PC-3 (cell line): ENCODE data around the gene PKNOX1.
"Not testable (repeated sequence)": the region's sequence is repeated elsewhere in the genome, so short reads cannot be mapped to it uniquely, and the experiment has no call there.

Experiments
- CTCF ChIP-seq: fragments of 300-600 bp; sonication (generic); conservative IDR thresholded peaks from 2 replicates; pipeline ENCODE4 v1.5.1; 2017; ENCODE audit warnings: antibody characterized with exemption, low read depth, mild to moderate bottlenecking, low read length
- EZH2 ChIP-seq: fragments of 300-600 bp; sonication (generic); IDR thresholded peaks from one replicate; pipeline ENCODE4 v1.6.1; 2017; ENCODE audit warnings: antibody characterized with exemption, mild to moderate bottlenecking, low read length; ENCODE audit not compliant: unreplicated experiment
- EZH2phosphoT487 ChIP-seq: fragments of 300-600 bp; sonication (generic); IDR thresholded peaks from 2 replicates; pipeline ENCODE4 v1.6.1; 2018; ENCODE audit warnings: mild to moderate bottlenecking, antibody characterized with exemption, low read length, borderline replicate concordance

GRCh38 chr21:43042169-43042568, 67.8 kb downstream of the PKNOX1 start:
- not testable (repeated sequence) for TF ChIP-seq CTCF, EZH2phosphoT487, EZH2
